Left lobe of liver (tissue), 2 donors: Measurements from ENCODE around the gene ARL4D. TPM values are rescaled to one million over a fixed set of nuclear protein-coding genes. Genes with fewer than 3 reads are reported as not detected.
"Not testable (repeated sequence)": the region's sequence is repeated elsewhere in the genome, so short reads cannot be mapped to it uniquely, and the experiment has no call there.

Experiments
- ATAC-seq: fragments of 200-7000 bp; cut with Tn5 transposase; one replicate; pipeline ENCODE4 v1.9.1; 2020; ENCODE audit warnings: mild to moderate bottlenecking, moderate library complexity
- DNase-seq: peaks from one replicate; pipeline ENCODE4 v3.0.0-alpha.2; 2020; ENCODE audit warnings: low spot score
- total RNA-seq: library from RNA; stranded (reverse); gene quantifications from one replicate; pipeline ENCODE4 v1.2.1, GENCODE V29; 2021
- donor health status: DM: no; HTN: no; CAD: no; lungs with moderate emphysema.
- donor health status: DM: no; HTN: yes; CAD: no.

The ARL4D gene, protein sequence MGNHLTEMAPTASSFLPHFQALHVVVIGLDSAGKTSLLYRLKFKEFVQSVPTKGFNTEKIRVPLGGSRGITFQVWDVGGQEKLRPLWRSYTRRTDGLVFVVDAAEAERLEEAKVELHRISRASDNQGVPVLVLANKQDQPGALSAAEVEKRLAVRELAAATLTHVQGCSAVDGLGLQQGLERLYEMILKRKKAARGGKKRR
- 15.4 TPM for total RNA-seq

DNA sequence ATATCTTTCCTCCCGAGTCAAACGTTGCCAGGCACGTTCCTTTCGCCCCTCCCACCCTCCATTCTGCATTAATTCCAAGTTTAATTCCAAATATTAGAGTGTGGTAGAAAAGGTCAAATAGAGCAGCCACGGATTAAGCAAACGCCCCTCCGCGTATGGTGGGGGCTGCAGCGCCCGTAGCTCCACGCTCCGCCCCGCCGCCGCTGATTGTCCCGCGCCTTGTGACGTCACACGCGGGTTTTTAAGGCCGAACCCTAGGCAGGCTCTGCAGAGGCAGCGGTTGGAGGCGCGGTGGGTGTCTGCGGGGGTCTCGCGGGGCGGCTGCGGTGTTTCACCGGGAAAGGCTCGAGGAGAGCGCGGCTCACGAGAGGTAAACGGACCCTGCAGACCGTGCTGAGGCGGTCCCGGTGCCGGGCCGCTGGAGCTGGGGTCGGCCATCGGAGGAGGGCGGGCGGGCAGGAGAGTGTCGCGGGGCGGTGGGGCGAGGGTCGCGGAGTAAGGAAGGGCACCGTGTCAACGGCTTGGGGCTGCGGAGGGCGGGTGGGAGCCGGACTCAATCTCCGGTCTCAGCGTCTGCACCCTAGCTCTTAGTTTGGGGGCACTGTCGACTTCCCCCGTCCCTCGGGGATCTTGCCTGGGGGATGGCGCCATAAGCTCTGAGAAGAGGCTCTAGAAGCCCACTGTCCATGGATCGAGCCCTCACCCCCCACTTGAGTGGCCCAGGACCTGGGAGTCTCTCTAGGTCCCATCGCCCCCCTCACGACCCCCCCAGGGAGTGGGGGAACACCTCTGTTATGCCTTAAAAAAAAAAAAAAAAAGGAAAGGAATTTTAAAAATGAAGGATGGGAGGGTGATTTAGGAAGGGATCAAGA is at the start of gene ARL4D:
TSS of gene ARL4D (plus strand) at position 270 of the 872 bp plus-strand sequence. CDS start 740 bp downstream, outside the sequence.
- ATAC-seq (peak; percentile 79), DNase-seq (peak; percentile 92)

DNA sequence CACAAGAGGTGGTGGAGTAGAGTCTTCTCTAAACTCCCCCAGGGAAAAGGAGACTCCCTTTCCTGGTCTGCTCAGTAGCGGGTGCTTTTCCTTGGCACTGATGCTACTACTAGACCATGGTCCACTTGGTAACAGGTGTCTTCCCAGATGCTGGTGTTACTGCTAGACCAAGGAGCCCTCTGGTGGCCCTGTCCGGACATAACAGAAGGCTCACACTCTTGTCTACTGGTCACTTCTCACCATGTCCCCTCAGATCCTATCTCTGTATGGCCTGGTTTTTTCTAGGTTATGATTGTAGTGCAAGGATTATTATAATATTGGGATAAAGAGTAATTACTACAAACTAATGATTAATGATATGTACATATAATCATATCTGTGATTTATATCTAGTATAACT is 49.7 kb upstream of the ARL4D start:
- ATAC-seq, result no peak
- no peak for DNase-seq

DNA sequence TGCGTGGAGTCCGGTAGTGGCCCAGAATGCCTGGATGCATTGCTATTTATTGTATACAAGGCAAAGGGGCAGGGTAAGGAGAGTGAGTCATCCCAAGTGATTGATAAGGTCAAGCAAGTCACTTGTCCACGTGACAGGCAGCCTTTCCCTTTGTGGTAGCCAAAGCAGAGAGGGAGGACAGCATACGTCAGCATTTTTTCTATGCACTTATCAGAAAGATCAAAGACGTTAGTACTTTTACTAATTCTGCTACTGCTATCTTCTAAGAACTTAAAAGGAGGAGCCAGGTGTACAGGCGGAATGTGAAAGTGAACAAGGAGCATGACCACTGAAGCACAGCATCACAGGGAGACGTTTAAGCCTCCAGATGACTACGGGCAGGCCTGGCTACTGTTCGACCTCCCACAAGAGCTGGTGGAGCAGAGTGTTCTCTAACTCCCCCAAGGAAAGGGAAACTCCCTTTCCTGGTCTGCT is 47.9 kb upstream of the ARL4D start:
- ATAC-seq (no peak), DNase-seq (no peak)

DNA sequence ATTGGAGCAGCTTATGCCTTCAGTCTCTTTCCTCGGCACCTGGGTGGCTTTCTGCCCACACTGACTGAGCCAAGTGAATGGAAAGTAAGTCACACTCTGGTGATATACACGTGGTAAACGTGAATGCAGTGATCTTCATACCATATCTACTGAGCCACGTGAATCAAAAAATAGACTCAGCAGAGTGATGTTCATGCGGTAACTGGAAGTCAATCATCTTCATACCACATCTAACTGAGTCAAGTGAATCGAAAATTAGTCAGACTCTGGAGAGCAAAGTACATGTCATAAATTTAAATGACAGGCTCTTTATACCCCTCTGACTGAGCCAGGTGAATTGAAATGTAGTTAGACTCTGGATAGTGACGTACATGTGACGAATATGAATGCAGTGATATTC is 47.1 kb upstream of the ARL4D start:
- ATAC-seq, result no peak
- no peak for DNase-seq

DNA sequence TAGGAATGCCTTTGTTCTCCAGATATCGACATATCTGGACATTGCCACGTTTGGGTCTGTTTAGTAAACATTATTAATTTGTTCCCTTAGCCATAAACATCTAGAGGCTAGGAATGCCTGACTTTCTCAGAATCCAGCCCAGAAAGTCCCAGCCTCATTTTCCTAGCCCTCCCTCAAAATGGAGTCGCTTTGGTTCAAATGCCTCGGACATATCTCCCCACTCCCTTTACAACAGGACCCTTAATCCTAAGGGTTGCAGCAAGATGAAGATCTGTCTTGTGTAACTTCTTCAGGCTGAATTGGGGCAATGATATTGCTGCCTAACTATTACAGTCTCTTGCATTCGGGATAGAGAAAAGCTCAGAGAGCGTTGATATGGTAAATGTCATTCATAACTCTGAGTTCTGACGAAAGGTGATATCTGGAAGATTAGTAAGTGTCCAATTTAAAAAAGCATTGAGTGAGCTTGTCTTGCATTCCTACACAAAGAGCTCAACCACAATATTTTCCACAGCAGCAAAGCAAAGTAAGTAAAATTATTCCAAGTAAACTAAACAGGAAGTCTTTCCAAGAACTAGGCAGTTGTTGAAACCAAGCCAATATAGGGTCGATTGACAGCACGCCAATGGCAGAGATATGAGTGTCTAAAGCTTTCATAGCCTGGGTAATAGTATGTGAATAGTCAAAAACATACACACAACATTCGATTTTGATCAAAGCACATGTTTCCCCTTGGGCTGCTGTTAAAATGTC is 46.0 kb upstream of the ARL4D start:
- DNase-seq (no peak), ATAC-seq (no peak)

DNA sequence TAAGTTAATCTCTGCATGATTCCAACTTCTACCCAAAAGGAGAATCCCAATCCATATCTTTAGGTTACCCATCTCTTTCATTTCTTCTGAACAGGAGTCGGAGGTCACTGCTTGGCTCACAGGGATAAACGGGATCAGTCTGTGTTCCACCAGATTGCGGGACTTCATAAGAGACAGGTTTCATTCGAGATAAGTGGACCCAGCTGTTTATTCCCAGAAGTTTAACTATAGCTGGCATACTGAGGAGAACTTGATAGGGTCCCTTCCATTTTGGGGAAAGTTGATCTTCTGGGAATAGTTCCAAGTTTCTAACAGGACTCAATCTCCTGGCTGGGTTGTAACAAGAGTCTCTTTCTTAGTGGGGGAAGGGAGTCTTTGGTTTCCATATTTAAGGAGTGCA is 45.4 kb upstream of the ARL4D start:
- ATAC-seq, result no peak
- DNase-seq, result no peak

DNA sequence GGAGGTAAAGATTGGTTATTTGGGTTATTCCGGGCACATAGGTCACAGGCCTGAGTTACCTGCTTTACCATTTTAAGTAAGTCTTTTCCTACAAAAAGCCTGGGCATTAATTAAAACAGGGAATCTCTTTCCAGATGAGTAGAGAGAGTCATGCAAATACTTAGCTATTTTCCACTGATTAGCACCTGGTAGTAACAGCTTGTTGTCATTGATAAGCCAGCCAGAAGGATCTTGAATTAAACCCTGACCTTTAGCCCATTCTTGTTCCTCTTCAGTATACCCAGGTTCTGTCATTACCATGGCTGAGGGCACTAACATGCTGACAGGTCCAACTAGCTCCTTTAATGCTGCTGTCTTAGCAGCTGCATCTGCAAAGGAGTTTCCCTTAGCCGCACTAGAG is 44.4 kb upstream of the ARL4D start:
- ATAC-seq, result no peak
- no peak for DNase-seq

DNA sequence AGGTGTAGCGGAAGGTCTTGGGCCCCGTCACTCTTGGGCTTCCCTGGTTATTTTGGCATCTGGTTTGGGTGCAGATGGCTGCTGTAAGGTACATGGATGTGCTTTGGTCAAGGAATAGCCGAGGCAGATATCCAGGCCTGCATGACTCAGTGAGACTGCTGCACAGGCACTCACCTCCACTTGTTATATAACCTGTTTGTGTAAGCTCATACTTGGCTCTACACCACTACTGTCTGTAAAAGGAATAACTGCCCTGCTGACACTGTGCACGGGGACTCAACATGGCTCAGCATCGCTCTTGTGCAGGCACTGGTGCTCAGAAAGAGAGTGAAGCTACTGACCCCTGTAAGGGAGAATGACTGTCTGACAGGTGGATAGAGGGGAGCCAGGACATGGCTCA is 42.3 kb upstream of the ARL4D start:
- ATAC-seq, result no peak

DNA sequence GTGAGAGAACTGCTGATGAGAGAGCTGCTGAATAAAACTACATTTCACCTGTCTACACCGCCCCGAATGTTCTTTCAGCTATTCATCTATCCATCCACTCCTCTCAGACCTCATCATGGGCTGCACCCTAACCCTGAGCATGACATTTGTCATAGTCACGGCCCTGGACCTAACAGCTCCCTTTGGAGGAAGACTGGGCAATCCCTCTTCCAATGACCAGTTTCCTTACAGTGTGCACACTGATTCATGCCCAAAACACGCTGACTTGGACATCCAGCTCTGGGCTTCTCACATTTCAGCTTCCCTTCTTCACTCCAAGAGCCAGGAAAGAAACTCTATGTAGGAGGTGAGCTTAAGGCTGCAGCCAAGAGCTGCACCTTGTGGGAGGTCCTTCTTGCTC is 41.8 kb upstream of the ARL4D start:
- DNase-seq, result no peak
- ATAC-seq, result no peak

More for the DNA sequence above, 42.3 kb upstream of the ARL4D start:
- DNase-seq, result no peak

DNA sequence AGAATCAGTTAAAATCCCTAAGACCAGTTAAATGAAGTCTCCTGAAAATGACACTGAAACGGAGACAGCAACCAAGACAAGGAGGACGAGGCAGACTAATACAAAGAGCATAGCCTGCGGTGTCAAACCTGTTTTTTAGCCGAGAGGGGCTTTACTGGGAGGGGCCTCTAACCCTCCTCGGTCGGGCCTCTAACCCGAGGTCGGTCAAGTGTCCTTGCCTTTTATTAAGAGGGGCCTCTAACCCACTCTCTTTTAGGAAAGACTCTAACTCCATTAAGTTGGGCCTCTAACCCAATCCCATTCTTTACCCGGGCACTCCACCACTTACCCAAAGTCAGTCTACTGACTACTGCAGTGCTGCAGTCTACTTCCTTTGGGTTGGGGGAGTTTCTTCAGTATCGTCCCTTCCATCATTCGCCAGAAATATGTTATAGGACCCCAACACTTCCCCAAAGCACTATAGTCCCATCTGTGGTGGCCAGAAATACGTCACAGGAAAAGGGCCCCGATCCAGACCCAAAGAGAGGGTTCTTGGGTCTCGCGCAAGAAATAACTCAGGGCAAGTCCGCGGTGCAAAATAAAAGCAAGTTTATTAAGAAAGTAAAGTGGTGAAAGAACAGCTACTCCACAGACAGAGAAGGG is 39.2 kb upstream of the ARL4D start:
- no peak for ATAC-seq
- DNase-seq, result no peak

DNA sequence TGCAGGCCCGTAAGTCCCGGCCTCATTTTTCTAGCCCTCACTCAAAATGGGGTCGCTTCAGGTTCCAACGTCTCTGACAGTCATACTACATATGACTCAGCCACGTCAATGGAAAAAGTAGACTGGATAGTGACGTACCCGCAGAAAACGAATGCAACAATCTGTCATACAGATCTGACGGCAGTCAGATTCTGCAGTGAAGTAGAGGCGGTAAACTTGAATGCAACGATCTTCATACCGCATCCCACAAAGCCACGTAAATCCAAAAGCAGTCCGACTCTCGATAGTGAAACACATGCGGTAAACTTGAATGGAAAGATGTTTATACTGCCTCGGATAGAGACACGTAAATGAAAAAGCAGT is 38.4 kb upstream of the ARL4D start:
- no peak for DNase-seq
- peak; percentile 1 for ATAC-seq

DNA sequence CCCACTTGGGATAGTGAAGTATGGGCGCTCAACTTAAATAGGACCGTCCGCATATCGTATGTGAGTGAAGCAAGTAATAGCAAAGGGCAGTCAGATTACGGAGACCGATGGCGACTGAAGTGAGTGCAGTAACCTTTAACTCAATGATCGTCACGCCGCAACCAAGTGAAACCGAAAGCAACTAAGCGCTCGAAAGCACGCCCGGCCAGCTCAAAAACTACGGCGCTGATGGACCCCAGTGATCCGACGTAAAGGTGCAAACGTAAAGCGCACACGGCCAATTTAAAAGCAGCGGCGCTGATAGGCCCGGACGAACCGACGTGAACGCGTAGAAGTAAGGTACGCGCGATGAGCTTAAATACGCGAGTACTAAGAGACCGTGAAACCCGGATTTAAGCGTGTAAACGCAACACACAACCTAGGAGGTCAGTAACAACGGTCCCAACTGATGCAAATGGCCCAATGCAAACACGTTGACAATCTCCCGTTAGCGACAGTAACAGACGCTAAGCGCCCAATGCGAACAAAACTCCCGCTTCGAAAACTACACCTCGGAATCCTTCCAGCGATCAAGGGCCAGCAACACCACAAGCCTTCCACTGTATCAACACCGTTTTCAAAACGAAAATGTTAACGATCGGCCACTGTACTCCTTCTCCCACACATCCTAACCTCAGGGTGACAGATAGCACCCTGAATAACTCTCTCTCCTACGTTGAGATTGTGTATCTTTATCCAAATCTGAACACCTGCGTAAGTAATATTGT is 37.9 kb upstream of the ARL4D start:
- DNase-seq (peak; percentile 86), ATAC-seq (peak; percentile 81)

DNA sequence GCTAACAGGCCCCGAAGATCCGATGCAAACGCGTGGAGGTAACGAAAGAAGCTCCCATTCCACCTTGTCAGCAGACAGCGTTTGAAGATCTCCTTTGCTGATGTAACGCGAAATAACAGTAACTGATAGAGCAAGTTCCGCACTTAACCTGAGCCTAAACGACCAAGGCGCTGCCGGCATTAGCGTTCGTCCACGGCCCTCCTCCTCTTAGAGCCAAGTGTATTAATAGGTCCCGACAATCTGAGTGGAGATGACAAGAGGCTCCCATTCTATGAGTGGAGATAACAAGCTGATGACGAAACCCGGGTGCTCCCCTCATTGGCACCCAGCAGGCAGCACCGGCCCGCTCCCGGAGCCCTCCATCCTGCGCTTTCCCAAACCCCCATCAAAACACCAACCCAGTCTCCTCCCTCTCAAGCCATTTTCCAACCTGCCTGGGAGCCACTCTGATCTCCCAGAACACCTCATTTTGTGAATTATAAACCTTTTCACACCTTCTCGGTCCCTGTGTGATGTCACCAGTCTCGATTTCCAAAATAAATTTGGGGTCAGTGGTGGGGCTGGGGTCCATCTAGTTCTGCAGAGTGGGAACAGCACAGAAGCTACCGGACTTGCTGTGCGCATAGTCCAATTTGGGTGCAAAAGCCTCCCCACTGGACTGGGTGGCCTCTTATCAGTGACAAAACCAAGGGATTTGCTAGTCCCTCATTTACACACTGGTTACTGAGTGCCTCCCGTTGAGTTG is 35.4 kb upstream of the ARL4D start:
- DNase-seq (no peak), ATAC-seq (no peak)

DNA sequence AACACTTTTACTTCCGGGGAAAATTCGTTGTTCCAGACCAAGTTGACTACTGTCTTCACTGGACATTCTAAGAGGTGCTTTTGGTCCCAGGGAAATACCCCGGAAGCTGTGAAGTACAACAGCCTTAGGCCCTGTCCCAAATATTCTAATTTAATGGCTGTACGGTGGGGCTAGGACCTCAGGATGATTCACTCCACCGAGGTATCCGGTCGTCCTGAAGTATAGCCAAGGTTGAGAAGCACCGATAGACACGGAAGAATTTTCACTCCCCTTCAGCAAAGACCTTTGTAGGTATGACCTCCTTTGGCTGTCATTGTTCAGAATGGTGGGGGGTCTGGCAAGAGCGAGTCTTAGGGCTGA is 34.9 kb upstream of the ARL4D start:
- no peak for ATAC-seq
- no peak for DNase-seq

DNA sequence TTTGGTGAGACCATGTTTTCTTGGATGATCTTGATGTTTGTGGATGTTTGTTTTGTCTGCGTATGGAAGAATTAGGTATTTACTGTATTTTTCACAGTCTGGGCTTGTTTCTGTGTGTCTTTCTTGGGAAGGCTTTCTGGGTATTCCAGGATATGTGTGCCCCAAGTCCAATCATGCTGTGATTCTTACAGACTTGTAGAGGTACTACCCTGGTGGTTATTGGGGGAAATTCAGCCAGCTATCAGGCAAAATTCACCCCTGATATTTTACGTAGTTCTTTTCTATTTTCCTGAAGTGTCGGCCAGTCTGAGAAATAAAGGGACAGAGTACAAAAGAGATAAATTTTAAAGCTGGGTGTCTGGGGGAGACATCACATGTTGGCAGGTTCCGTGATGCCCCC is 33.4 kb upstream of the ARL4D start:
- DNase-seq (no peak), ATAC-seq (no peak)

DNA sequence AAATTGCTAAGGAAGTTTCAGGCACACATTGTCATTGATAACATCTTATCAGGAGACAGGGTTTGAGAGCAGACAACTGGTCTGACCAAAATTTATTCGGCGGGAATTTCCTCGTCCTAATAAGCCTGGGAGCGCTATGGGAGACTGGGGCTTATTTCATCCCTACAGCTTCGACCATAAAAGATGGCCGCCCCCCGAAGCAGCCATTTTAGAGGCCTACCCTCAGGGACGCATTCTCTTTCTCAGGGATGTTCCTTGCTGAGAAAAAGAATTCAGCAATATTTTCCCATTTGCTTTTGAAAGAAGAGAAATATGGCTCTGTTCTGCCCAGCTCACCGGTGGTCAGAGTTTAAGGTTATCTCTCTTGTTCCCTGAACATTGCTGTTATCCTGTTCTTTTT is 32.9 kb upstream of the ARL4D start:
- DNase-seq, ATAC-seq: not testable (repeated sequence)

DNA sequence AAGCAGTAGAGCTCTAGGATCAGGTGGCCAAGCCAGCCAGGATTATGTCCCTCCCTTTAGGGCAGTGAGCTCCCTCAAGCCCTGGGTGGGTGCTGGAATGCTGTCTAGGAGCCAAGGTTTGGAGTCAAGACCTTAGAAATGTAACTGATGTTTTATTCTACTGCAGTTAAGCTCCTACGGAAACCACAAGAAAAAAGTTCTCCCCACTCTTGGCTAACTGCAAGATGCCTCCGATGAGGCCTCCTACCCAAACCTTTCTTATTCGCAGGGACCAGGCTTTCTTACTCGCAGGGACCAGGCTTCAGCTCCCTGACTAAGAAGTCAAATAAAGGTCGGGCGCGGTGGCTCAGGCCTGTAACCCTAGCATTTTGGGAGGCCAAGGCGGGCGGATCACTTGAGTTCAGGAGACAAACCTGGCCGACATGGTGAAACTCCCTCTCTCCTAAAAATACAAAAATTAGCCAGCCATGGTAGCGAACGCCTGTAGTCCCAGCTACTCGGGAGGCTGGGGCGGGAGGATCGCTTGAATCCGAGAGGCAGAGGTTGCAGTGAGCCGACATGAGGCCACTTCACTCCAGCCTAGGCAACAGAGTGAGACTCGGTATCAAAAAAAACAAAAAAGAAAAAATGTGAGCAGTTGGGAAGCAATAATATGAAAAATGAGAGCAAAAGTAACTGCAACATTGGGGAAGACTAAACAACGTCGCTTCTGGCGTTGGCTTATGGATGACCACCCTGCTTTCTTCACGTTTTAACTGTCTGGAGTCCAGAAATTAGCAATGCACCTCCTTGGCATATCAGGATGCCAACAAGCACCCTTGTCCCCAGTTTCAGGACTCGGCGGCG is 31.7 kb upstream of the ARL4D start:
- no peak for DNase-seq
- ATAC-seq, result no peak

DNA sequence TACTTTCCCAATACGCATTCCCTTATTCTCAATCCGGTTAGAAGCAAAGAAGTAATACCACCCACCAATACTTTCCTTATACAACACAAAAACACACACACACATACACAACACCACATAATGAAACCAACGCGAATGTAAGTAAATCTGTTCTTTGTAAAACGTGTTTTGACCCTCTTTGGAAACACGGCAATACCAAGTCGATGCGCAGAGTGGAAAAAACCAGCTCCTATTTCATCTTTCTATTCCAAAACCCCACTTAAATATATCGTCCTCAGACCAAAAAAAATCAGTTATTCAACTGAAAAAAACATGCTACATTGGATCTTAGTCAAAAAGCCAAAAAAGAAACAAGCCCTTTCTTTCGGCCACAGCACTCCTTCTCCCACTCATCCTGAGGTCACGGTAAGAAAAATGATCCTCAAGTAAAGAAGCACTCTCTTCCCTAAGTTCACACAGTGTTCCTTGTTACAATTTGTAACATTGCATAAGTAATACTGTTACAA is 31.0 kb upstream of the ARL4D start:
- ATAC-seq, result peak; percentile 31
- no peak for DNase-seq
